Liver (tissue), 9 donors: ENCODE data around the gene TDRD9. TPM values are rescaled to one million over a fixed set of nuclear protein-coding genes. Genes with fewer than 3 reads are reported as not detected.

Experiments used
- DNase-seq: peaks from one replicate; pipeline ENCODE4 v3.0.0-alpha.2; 2017; ENCODE audit warnings: low spot score
- H3K27ac ChIP-seq, 2 donors: one replicate each; pipeline ENCODE4 v1.7.0; 2013; ENCODE audit warnings: inconsistent platforms in 2 of 2, low read length in 2 of 2, control low read depth in 1 of 2, low read depth in 1 of 2, mild to moderate bottlenecking in 1 of 2
- H3K27me3 ChIP-seq, 4 donors: one replicate each; pipeline versions ENCODE4 v1.6.1 to v1.7.0; 2013; ENCODE audit warnings: low read length in 3 of 4, inconsistent platforms in 1 of 4, mild to moderate bottlenecking in 1 of 4, moderate library complexity in 1 of 4; ENCODE audit not compliant: control insufficient read depth in 4 of 4, insufficient read depth in 4 of 4
- H3K36me3 ChIP-seq, 4 donors: one replicate each; pipeline versions ENCODE4 v1.6.1 to v1.7.0; 2013; ENCODE audit warnings: low read length in 3 of 4, mild to moderate bottlenecking in 3 of 4, low read depth in 1 of 4, moderate library complexity in 1 of 4; ENCODE audit not compliant: control insufficient read depth in 4 of 4, insufficient read depth in 3 of 4
- H3K4me1 ChIP-seq, 4 donors: one replicate each; pipeline versions ENCODE4 v1.6.1 to v1.7.0; 2013; ENCODE audit warnings: low read length in 3 of 4, mild to moderate bottlenecking in 3 of 4, moderate library complexity in 1 of 4; ENCODE audit not compliant: control insufficient read depth in 4 of 4, insufficient read depth in 4 of 4
- H3K4me3 ChIP-seq, 3 donors: one replicate each; pipeline versions ENCODE4 v1.6.1 to v1.7.0; 2013; ENCODE audit warnings: low read length in 3 of 3, control low read depth in 1 of 3, low read depth in 1 of 3, mild to moderate bottlenecking in 1 of 3
- H3K9ac ChIP-seq, 2 donors: one replicate each; pipeline ENCODE4 v1.7.0; 2013; ENCODE audit warnings: low read length in 2 of 2, mild to moderate bottlenecking in 2 of 2, moderate library complexity in 2 of 2, control low read depth in 1 of 2, low read depth in 1 of 2
- H3K9me3 ChIP-seq, 4 donors: one replicate each; pipeline versions ENCODE4 v1.6.1 to v1.7.0; 2013; ENCODE audit warnings: low read length in 3 of 4; ENCODE audit not compliant: control insufficient read depth in 4 of 4
- ATF3 ChIP-seq: IDR thresholded peaks from 2 replicates; pipeline ENCODE4 v1.6.1; 2016; ENCODE audit warnings: antibody characterized with exemption
- CTCF ChIP-seq: fragments of 150-350 bp; IDR thresholded peaks from 2 replicates; pipeline ENCODE4 v1.5.1; 2017; ENCODE audit warnings: improper control_type of control experiment, low read depth, low read length; ENCODE audit not compliant: missing input control
- EGR1 ChIP-seq, 2 donors: IDR thresholded peaks; 2 replicates each; pipeline ENCODE4 v1.6.1; 2016 to 2018; ENCODE audit warnings: antibody characterized with exemption in 2 of 2, low read depth in 2 of 2
- FOXA1 ChIP-seq: IDR thresholded peaks from 2 replicates; pipeline ENCODE4 v1.6.1; 2016; ENCODE audit warnings: antibody characterized with exemption
- FOXA2 ChIP-seq: IDR thresholded peaks from 2 replicates; pipeline ENCODE4 v1.6.1; 2016; ENCODE audit warnings: antibody characterized with exemption
- GABPA ChIP-seq, 2 donors: IDR thresholded peaks in 1 of 2; conservative IDR thresholded peaks in 1 of 2; 2 replicates each; pipeline ENCODE4 v1.6.1; 2016; ENCODE audit warnings: antibody characterized with exemption in 2 of 2, mild to moderate bottlenecking in 1 of 2, moderate library complexity in 1 of 2
- HNF4A ChIP-seq, 2 donors: conservative IDR thresholded peaks; 2 replicates each; pipeline ENCODE4 v1.6.1; 2016; ENCODE audit warnings: antibody characterized with exemption in 2 of 2, mild to moderate bottlenecking in 2 of 2
- HNF4G ChIP-seq: IDR thresholded peaks from 2 replicates; pipeline ENCODE4 v1.6.1; 2016; ENCODE audit warnings: antibody characterized with exemption
- JUND ChIP-seq, 2 donors: IDR thresholded peaks; 2 replicates each; pipeline ENCODE4 v1.6.1; 2016; ENCODE audit warnings: antibody characterized with exemption in 2 of 2
- NR2F2 ChIP-seq: IDR thresholded peaks from 2 replicates; pipeline ENCODE4 v1.6.1; 2016; ENCODE audit warnings: antibody characterized with exemption
- RAD21 ChIP-seq, 2 donors: IDR thresholded peaks; 2 replicates each; pipeline ENCODE4 v1.6.1; 2016; ENCODE audit warnings: antibody characterized with exemption in 2 of 2, mild to moderate bottlenecking in 2 of 2
- REST ChIP-seq: IDR thresholded peaks from 2 replicates; pipeline ENCODE4 v1.6.1; 2016; ENCODE audit warnings: antibody characterized with exemption, mild to moderate bottlenecking
- RXRA ChIP-seq, 2 donors: IDR thresholded peaks; 2 replicates each; pipeline ENCODE4 v1.6.1; 2017 to 2018; ENCODE audit warnings: antibody characterized with exemption in 2 of 2, mild to moderate bottlenecking in 1 of 2
- SP1 ChIP-seq: IDR thresholded peaks from 2 replicates; pipeline ENCODE4 v1.6.1; 2018; ENCODE audit warnings: antibody characterized with exemption, mild to moderate bottlenecking
- TAF1 ChIP-seq: conservative IDR thresholded peaks from 2 replicates; pipeline ENCODE4 v1.6.1; 2016; ENCODE audit warnings: antibody characterized with exemption, mild to moderate bottlenecking
- YY1 ChIP-seq: IDR thresholded peaks from 2 replicates; pipeline ENCODE4 v1.6.1; 2016; ENCODE audit warnings: antibody characterized with exemption, mild to moderate bottlenecking
- WGBS: extraction: QIAGEN DNeasy Blood & Tissue Kit; methylation state at CpG from one replicate; pipeline ENCODE4 v1.1.7; 2013; 5-methylcytosine and 5-hydroxymethylcytosine counted together
- polyA plus RNA-seq, 2 donors: library from polyadenylated mRNA; stranded (reverse) in 1 of 2; unstranded in 1 of 2; fragments of 200-250 nt in 1 of 2; fragments of >200 nt in 1 of 2; fragmentation: Nextera tagmentation in 1 of 2; extraction: Ambion mirVana in 1 of 2; gene quantifications; one replicate each; pipeline versions ENCODE4 v1.2.1 to v1.2.3, GENCODE V29; 2013 to 2015
- total RNA-seq, 2 donors: library from RNA; depleted of rRNA; stranded (reverse); fragments of >200 nt; gene quantifications; one replicate each; pipeline ENCODE4 v1.2.3, GENCODE V29; 2014
- TF ChIP-seq, protein P1 (sequence below): IDR thresholded peaks from 2 replicates; pipeline ENCODE4 v1.6.1; 2016; ENCODE audit warnings: antibody characterized with exemption
- TF ChIP-seq, protein P2 (sequence below): IDR thresholded peaks from 2 replicates; pipeline ENCODE4 v1.6.1; 2016; ENCODE audit warnings: antibody characterized with exemption
- donor health status: healthy.
- donor health status: healthy.
- donor health status: healthy.
- donor health status: healthy.
- donor health status: healthy.

Gene TDRD9
- total and polyA plus RNA-seq, 4 donors: 0.12 to 1.0 (median 0.46) TPM

- Histone ChIP-seq H3K9ac (no peak overlapping the region), H3K36me3 (no peaks in the 10 kb centered on the region), H3K27me3 (no peaks in the 10 kb centered on the region), H3K4me3 (no peak overlapping the region), H3K27ac (peak overlapping the region; percentile 33 to 44), H3K4me1 (peaks cover 32 to 64% (median 60%) of the 10 kb centered on the region in 4 donors), H3K9me3 (no peaks in the 10 kb centered on the region)
- no peak for DNase-seq
- TF ChIP-seq RXRA (IDR thresholded peaks at IDR 0.05) (no peak), HNF4G (no peak), EGR1 (IDR thresholded peaks at IDR 0.05; ENCODE audit: low read depth in 2 of 2) (no peak), REST (no peak), JUND (IDR thresholded peaks at IDR 0.05) (no peak), FOXA1 (no peak), CTCF (no peak), SP1 (no peak), GABPA (IDR thresholded peaks at IDR 0.05 in 1 of 2, conservative IDR thresholded peaks at IDR 0.05 in 1 of 2) (no peak), HNF4A (conservative IDR thresholded peaks at IDR 0.05) (no peak), NR2F2 (no peak), TAF1 (no peak), FOXA2 (no peak), ATF3 (no peak), RAD21 (IDR thresholded peaks at IDR 0.05) (no peak), YY1 (no peak)
- TF ChIP-seq, protein P1, sequence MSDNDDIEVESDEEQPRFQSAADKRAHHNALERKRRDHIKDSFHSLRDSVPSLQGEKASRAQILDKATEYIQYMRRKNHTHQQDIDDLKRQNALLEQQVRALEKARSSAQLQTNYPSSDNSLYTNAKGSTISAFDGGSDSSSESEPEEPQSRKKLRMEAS: no peak
- TF ChIP-seq, protein P2, sequence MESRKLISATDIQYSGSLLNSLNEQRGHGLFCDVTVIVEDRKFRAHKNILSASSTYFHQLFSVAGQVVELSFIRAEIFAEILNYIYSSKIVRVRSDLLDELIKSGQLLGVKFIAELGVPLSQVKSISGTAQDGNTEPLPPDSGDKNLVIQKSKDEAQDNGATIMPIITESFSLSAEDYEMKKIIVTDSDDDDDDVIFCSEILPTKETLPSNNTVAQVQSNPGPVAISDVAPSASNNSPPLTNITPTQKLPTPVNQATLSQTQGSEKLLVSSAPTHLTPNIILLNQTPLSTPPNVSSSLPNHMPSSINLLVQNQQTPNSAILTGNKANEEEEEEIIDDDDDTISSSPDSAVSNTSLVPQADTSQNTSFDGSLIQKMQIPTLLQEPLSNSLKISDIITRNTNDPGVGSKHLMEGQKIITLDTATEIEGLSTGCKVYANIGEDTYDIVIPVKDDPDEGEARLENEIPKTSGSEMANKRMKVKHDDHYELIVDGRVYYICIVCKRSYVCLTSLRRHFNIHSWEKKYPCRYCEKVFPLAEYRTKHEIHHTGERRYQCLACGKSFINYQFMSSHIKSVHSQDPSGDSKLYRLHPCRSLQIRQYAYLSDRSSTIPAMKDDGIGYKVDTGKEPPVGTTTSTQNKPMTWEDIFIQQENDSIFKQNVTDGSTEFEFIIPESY: no peak
- 51% methylated on average over 7 of the region's 7 CpGs for WGBS
Measured at GRCh38 chr14:103894723-103895059, 33.6 kb upstream of the TDRD9 start.

DNA sequence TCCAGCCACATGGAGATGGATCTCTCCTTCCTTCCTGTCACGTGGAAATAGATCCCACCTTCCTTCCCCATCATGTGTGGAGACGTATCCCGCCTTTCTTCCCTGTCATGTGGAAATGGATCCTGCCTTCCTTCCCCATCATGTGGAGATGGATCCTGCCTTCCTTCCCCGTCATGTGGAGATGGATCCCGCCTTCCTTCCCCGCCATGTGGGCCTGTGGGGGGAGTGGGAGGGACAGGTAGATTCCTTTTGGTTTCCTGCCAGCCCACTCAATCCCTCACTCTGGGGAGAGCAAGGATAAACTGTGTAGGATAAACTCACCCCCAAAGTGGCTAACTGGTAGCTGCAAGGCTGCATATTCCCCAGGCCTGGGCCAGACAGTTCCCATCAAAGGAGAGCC, 31.7 kb upstream of the TDRD9 start:
- WGBS: 75% methylated on average over 6 of the region's 6 CpGs
- H3K4me3 ChIP-seq: no peak overlapping the region

More for the DNA sequence above, 31.7 kb upstream of the TDRD9 start:
- DNase-seq: no peak
- H3K27ac ChIP-seq: peak overlapping the region; percentile 11 to 66
- H3K9ac ChIP-seq: no peak overlapping the region
- H3K36me3 ChIP-seq: no peaks in the 10 kb centered on the region
- no peaks in the 10 kb centered on the region for H3K9me3 ChIP-seq
- TF ChIP-seq, protein P2: no peak
- peaks cover 26 to 45% (median 41%) of the 10 kb centered on the region in 4 donors for H3K4me1 ChIP-seq
- H3K27me3 ChIP-seq: no peaks in the 10 kb centered on the region
